GM19351 (cell line): Measurements from ENCODE around the gene PTGDR2.

ENCODE experiments used
- ATAC-seq: cut with Tn5 transposase; IDR thresholded peaks from one replicate; pipeline ENCODE4 v1.9.1; 2021; ENCODE audit warnings: mild to moderate bottlenecking, moderate library complexity; ENCODE audit not compliant: unreplicated experiment

Gene PTGDR2

GRCh38 chr11:60874421-60875365 lies 18.9 kb upstream of the PTGDR2 start:
- ATAC-seq, result no peak

GRCh38 chr11:60873533-60873932 lies 17.8 kb upstream of the PTGDR2 start:
- no peak for ATAC-seq

- no peak for ATAC-seq
Measured at GRCh38 chr11:60872961-60873524, 17.3 kb upstream of the PTGDR2 start.

- ATAC-seq, result no peak
Measured at GRCh38 chr11:60872124-60872960, 16.6 kb upstream of the PTGDR2 start.

GRCh38 chr11:60871378-60872061 lies 15.8 kb upstream of the PTGDR2 start:
- no peak for ATAC-seq

GRCh38 chr11:60870733-60871377 lies 15.1 kb upstream of the PTGDR2 start:
- no peak for ATAC-seq

GRCh38 chr11:60870276-60870675 lies 14.5 kb upstream of the PTGDR2 start:
- no peak for ATAC-seq

GRCh38 chr11:60869451-60869825 lies 13.7 kb upstream of the PTGDR2 start:
- no peak for ATAC-seq

GRCh38 chr11:60868682-60869450 lies 13.1 kb upstream of the PTGDR2 start:
- no peak for ATAC-seq

- no peak for ATAC-seq
Measured at GRCh38 chr11:60867871-60868681, 12.3 kb upstream of the PTGDR2 start.

- ATAC-seq, result no peak
Measured at GRCh38 chr11:60866911-60867870, 11.4 kb upstream of the PTGDR2 start, which contains the start of gene ZP1. Gene ZP1 (plus strand): TSS chr11:60867542. CDS start chr11:60867562, 20 bp downstream.

GRCh38 chr11:60864856-60865513 lies 9.2 kb upstream of the PTGDR2 start:
- ATAC-seq, result no peak

- no peak for ATAC-seq
Measured at GRCh38 chr11:60863550-60864521, 8.1 kb upstream of the PTGDR2 start.

GRCh38 chr11:60862171-60862570 lies 6.4 kb upstream of the PTGDR2 start:
- ATAC-seq, result no peak

- no peak for ATAC-seq
Measured at GRCh38 chr11:60860943-60861342, 5.2 kb upstream of the PTGDR2 start.
